GM21576 (cell line): Measurements from ENCODE around the gene PTPN11.
"Not testable (repeated sequence)": the region's sequence is repeated elsewhere in the genome, so short reads cannot be mapped to it uniquely, and the experiment has no call there.

ENCODE experiments used
- ATAC-seq: cut with Tn5 transposase; IDR thresholded peaks from one replicate; pipeline ENCODE4 v1.9.1; 2021; ENCODE audit warnings: mild to moderate bottlenecking, moderate library complexity; ENCODE audit not compliant: unreplicated experiment

The PTPN11 gene

GRCh38 chr12:112513471-112513870, 94.7 kb downstream of the PTPN11 start:
- no peak for ATAC-seq

GRCh38 chr12:112514456-112514855, 95.7 kb downstream of the PTPN11 start:
- ATAC-seq, result no peak

- no peak for ATAC-seq
Measured at GRCh38 chr12:112514926-112515642, 96.3 kb downstream of the PTPN11 start.

- ATAC-seq, result no peak
Measured at GRCh38 chr12:112515868-112516267, 97.1 kb downstream of the PTPN11 start.

GRCh38 chr12:112517730-112518364, 99.1 kb downstream of the PTPN11 start:
- no peak for ATAC-seq

- no peak for ATAC-seq
Measured at GRCh38 chr12:112518365-112518735, 99.6 kb downstream of the PTPN11 start.

GRCh38 chr12:112519841-112520340, 101.1 kb downstream of the PTPN11 start:
- not testable (repeated sequence) for ATAC-seq

- no peak for ATAC-seq
Measured at GRCh38 chr12:112523856-112524255, 105.1 kb downstream of the PTPN11 start.

GRCh38 chr12:112524269-112524668, 105.5 kb downstream of the PTPN11 start:
- no peak for ATAC-seq

GRCh38 chr12:112524676-112525425, 106.1 kb downstream of the PTPN11 start:
- ATAC-seq, result no peak

- no peak for ATAC-seq
Measured at GRCh38 chr12:112525426-112525809, 106.7 kb downstream of the PTPN11 start.

- ATAC-seq, result no peak
Measured at GRCh38 chr12:112527082-112527481, 108.3 kb downstream of the PTPN11 start.

GRCh38 chr12:112527501-112527900, 108.8 kb downstream of the PTPN11 start:
- ATAC-seq, result no peak

GRCh38 chr12:112528521-112528920, 109.8 kb downstream of the PTPN11 start:
- ATAC-seq, result no peak

GRCh38 chr12:112530941-112531340, 112.2 kb downstream of the PTPN11 start:
- ATAC-seq, result no peak

GRCh38 chr12:112532106-112532505, 113.4 kb downstream of the PTPN11 start:
- ATAC-seq, result no peak

GRCh38 chr12:112533528-112533927, 114.8 kb downstream of the PTPN11 start:
- ATAC-seq, result no peak

GRCh38 chr12:112535017-112535416, 116.3 kb downstream of the PTPN11 start:
- no peak for ATAC-seq

GRCh38 chr12:112535637-112536366, 117.1 kb downstream of the PTPN11 start:
- no peak for ATAC-seq

- ATAC-seq, result no peak
Measured at GRCh38 chr12:112536367-112536730, 117.6 kb downstream of the PTPN11 start.

- ATAC-seq, result no peak
Measured at GRCh38 chr12:112537710-112538396, 119.1 kb downstream of the PTPN11 start.
